Measurements from ENCODE around the gene MAML2.
A peak's percentile ranks its signal among the peaks of the same experiment; 100 is the strongest.
"Not testable (repeated sequence)": the region's sequence is repeated elsewhere in the genome, so short reads cannot be mapped to it uniquely, and the experiment has no call there.

The MAML2 gene

DNA sequence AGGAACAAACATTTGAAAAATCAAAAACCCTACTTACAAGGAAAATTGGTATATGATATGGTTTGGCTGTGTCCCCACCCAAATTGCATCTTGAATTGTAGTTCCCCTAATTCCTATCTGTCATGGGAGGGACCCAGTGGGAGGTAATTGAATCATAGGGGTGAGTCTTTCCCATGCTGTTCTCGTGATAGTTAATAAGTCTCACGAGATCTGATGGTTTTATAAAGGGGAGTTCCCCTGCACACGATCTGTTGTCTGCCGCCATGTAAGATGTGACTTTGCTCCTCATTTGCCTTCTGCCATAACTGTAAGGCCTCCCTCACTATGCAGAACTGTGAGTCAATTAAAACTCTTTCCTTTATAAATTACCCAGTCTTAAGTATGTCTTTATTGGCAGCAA lies 74.5 kb downstream of the MAML2 start:
- DNase-seq (ENCODE audit: low spot score), result not testable (repeated sequence)

DNA sequence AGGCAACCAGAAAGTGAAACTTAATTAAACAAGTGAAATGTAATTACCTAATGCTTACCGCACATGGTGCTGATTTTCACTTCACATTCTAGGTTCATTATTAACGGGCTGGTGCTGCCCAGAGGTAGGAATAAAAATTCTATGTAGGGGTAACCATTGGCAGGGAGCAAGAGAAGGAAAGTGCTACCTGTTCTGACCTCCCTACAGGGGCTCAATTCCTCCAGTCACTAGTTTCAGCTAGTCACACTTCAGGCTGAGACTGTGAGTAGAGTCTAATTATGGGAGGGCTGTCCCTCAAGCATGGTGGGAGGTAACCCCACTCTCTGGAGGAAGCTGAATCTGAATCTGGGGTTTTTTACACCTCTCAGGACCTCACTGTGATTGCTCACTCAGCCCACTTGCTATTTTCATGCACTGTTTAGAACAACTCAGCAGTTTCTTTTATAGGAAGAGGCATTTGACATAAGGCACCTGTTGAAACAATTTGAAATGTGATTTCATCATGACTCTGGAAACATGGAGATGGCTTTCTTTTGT lies 75.4 kb downstream of the MAML2 start:
- no peak for DNase-seq (ENCODE audit: low spot score)

DNA sequence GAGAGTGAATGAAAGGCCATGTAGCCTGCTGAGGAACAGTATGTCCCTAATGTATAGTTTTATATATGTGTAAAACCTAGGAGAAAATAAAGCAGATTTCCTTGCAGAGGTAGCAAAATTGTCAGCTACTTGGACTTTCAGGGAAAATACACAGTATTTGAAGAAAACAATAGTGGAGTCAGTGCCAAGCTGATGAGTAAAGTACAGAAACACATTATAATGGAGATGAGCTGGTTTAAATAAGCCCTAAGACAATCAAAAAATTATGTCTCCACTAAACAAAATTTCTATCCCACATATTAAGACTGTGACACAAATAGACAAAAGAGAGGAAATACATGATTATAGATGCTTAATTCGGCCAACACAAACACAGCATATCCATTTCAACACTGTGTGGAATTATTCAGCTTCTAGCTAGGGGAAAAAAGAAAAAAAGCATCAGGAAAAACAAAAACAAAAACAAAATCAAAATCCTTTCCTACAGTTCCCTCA lies 75.9 kb downstream of the MAML2 start:
- no peak for DNase-seq (ENCODE audit: low spot score)

DNA sequence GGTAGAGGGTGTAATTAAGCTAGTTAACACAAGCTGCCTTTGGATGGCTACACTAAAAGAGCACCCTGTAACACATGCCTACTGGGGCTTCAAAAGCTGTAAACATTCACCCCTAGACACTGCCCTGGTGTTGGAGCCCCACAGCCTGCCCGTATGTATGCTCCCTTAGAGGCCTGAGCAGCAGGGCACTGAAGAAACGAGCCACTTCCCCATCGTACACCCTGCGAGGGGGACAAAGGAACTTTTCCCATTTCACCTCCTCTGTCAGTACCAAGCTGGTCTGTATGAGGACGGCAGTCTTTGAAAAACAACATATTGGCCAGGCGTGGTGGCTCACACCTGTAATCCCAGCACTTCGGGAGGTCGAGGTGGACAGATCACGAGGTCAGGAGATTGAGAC lies 77.0 kb downstream of the MAML2 start:
- no peak for DNase-seq (ENCODE audit: low spot score)

DNA sequence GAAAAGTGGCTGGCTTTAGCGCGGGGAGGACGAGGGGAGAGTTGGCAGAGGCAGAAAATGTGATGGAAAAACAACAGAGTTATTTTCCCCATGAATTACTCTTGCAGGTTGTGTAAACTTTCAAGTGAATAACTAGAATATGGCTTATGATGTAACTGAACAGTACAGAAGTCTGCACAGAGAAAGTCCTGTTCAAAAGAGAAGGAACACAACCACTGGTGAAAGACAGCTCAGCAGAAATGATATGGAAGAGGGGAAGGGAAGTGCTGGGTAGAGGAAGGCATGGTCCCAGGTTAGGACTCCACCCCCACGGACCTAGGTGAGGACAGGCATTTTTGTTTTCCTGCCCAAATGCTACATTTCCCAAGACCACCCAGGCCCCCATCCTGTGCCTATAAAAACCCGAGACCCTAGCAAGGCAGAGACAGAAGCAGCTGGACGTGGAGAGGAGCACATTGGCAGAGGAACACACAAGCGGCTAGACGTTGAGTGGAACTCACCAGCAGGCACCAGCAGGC lies 77.7 kb downstream of the MAML2 start:
- DNase-seq (ENCODE audit: low spot score), result no peak

DNA sequence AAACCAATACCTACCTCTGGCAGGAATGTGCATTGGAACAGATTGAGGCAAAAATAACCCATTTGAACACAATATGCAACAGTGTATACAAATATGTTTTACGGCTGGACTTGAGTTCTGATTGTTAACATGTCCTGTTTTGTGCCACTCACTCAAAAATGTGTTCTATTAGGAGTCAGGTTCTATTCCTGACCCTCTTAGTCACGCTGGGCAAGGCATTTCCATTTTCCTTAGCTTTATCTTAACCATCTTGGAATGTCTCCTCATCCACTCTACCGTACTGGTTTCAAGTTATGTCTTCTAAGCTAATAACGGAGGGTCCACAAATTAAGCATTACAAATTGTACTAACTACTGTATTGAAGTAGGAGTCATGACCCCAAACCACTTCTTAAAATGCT lies 78.6 kb downstream of the MAML2 start:
- no peak for DNase-seq (ENCODE audit: low spot score)

DNA sequence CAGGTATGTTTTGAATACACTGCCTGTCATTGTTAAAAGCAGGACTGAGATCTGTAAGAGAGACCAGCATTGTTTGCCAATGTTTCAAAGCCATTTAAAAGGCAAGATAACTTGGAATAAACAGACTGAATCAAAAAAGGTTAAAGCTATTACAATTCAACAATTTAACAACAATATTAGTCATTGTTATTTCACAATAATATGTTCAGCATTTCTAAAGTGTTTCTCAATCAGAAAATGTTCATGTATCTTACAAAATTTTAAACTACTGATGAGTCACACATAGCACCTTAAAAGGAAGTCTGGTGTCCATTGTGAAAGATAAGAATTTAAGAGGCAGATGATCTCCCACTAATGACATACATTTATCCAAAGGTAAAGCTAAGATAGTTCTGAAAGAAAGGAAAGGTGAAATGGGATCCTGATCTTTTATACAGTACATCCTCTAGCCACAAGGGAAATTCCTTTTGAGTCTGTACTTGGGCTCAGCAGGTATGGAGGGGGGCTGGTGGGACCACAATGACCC lies 79.7 kb downstream of the MAML2 start:
- DNase-seq (ENCODE audit: low spot score), result no peak

DNA sequence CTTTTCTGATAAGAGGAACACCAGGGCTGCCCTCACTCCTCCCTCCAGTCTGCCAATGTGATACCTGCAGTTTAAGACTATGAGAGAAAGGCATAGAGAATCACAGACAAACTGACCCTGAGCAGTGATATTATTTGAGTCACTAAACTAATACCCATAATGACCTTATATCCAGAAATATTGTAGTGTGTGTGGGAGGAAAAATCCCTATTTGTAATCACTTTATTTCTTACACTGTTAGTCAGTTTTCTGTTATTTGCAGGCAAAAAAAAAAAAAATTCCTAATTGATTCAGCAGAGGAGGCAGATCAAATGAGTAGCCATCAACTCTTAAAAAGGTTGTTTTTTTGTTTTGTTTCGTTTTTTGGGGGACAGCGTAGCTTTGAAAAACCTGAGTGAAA lies 82.5 kb downstream of the MAML2 start:
- DNase-seq (ENCODE audit: low spot score), result no peak

DNA sequence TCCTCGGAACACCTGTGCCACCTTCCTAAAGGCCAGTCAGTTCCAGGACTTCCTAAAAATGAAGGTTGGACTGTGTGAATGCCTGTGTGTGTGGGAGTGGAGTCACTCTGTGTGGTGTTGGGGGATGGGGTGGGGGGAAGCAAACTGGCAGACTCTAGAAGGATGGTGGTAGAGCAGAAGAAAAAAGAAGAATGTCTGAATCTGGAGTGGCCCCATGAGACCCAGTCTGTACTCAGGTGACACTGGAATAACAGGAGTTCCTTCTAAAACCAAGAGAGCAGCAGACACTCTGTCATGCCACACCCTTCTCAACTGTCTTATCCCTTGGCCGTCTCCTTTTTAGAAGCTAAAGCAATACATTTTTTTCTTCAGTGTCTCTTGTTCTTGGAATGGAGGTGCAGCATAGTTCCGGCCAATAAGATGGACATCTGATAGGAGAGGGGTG lies 82.9 kb downstream of the MAML2 start:
- no peak for DNase-seq (ENCODE audit: low spot score)

DNA sequence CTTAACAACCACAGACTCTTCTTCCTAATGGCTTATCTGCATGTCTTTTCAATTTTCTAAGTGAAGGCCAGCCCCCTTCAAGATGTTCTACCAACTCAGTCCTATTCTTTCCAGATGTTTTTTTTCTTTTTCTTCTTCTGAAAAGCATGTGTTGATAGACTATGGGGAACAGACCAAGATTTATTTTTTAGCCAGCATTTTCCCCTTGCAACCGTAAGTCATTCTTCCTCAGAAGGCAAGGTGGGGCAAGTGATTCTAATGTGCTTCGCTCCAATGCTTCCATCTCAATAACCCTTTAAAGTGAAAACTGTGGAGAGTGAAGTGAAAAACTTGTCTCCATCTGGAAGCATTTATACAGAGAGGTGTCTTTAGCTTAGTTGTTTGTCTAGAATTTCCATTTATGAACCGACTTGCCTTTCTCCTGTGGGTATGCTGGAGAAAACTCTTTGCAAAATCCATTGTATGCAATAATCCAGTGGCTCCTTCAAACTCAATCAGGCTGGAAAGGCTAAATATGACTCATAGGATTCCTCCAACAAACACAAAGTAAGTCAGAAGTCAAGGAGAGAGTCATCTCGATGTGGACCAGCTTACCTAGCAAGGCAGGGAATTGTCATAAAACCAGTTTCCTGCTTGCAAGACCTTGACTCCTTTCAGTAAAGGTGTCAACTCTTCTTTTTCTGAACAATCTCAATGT lies 83.7 kb downstream of the MAML2 start:
- DNase-seq (ENCODE audit: low spot score), result peak; percentile 36

DNA sequence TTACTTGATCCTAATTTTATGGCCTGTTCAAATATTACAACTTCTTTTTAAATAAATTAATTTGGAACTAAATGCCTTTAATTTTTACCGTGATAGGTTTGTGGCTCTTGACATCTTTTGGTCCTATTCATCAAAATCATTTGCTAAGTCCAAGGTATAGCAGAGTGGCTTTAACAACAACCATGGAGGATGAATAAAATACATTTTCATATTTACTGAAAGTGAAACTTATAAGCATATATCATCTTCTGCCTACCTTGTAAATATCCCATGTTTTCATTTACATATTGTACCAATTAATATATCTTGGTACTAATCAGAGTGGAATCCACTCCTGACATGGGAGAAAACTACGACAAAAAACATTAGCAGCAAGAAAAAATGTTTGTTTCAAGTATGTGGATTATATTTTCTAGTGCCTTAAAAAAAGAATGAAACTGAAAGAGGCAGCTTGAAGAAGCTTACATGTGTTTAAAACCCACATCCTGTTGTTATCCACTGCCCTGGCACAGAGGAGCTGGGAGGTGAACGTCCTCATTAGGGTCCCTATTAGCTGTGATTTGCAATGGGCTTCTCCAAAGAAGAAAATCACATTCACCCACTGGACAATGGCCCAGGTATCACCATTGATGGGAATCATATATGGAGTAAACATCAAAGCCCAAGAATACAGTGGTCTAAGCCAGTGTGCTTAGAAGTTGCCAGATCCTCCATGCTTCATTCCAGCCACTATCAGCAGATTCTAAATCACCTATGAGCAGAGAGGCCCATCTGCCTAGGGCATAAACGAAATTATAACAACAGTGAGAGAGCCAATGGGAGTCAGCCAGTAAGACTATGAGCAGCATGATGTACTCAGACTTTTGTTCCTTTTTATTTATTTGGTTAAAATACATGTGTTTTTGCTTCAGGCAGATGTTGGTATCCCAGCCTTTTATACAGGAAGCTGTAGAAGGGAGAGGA lies 84.7 kb downstream of the MAML2 start:
- no peak for DNase-seq (ENCODE audit: low spot score)

DNA sequence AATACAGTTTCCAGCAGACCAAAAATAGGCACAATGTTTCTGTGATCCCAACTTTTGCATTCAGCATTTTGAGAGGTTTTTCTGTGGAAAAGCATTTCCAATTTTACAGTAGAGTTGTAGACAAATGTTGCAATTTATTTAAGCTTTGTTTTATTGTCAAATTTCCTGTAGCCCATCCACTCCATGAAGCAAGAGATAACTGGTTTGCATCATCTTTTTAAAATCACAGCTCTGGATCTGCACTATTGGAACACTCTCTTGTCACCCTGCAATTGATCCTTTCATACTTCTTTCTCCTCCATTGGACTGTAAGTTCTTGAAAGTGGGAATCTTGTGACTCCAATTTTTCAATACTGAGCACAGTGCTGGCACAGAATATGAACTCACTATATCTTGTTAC lies 86.0 kb downstream of the MAML2 start:
- DNase-seq (ENCODE audit: low spot score), result no peak

DNA sequence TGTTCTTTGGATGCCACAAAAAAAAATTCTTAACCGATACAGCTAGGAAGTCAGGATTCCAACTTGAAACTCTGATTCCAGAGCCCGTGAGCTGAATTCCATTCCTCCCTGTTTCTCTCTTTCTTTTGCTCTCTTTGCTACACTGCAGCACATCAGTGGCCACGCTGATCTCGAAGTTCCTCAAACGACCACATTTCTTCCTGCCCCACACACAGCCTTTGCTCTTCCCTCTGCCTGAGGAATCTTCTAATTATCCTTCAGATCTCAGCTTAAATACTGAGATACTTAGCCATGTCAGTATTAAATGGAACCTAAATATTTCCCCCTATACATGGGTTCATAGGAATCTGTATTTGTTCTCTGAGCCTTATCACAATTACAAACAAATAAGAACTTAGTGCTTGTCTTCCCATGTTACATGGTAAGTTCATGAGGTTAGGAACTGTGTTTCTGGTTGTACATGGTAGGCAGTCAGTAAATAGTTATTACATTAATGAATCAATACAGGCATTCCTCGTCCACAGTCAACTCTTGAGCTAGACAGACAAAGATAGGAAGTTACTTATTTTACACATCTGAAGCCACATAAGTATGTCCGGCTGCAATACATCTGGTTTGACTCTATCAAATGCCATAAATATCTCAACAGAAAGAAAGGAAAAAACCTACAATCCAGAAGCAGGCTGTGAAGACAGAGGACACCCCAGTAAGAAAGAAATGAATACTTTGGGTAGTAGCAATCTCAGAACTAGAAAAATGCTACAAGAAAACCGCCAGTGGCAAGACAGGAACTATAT lies 86.6 kb downstream of the MAML2 start:
- no peak for DNase-seq (ENCODE audit: low spot score)

DNA sequence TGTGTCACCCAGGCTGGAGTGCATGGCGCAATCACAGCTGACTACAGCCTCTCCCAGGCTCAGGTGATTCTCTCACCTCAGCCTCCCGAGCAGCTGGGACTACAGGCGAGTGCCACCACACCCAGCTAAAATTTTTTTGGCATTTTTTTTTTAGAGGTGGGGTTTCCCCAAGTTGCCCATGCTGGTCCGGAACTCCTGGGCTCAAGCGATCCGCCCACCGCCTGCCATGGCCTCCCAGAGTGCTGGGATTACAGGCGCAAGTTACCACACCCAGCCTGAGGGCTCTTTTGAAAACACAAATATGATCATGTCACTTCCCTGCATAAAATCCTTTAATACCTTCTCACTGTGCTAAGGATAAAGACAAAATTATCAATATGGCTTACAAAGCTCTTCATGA lies 88.1 kb downstream of the MAML2 start:
- no peak for DNase-seq (ENCODE audit: low spot score)

DNA sequence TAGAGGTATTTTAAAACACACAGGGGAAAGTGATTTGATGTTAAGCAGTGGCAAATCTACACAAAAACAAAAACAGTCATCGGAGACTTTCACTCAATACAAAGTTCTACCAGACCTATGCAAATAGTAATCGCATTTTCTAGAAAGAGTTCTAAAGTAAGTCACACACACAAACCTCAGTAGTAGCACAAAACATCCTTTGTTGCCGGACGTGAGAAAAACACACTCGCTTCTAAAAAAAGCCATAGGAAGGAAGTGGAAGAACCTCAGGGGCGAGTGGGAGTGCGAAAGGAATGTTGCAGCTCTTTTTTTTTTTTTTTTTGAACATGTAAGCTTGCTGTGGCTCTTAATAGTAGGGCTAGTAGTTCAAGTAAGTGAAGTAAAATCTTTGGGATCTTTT lies 88.9 kb downstream of the MAML2 start:
- peak; percentile 91 for DNase-seq (ENCODE audit: low spot score)

DNA sequence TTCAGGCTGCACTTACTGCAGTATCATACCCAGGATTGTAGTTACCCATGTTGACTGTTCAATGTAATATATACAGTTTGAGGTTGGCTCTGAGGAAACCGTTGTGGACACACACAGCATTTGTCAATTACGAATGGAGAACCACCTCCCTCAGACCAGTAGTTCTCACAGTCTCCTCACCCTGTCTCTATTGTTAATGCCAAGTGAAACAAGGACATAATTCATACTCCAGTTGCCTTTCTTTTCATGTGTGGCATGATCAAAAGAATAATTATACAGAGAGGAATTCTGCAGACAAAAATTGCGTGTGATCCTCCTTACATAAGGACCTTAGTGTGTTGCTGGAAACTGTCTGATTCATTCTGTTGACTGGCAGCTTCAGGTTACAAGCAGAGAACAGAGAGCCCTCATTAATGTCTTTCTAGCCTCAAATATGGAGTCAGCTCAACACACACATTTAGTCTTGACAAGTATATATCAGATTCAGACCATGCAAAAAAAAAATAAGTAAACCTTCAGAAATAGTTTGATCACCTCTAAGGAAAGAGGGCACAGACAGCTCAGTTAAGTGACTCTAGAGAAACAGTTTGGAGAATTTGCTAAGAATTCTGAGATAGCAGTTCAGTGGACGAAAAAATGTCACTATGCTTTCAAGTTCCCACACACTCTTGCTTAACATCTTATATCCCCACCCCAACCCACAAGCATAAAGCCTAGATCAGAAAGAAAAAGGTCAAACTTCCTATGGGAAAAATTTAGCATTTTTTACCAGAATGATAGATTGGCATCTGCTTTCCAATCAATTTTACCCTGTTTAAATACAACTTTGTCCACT lies 96.1 kb downstream of the MAML2 start:
- no peak for DNase-seq (ENCODE audit: low spot score)

DNA sequence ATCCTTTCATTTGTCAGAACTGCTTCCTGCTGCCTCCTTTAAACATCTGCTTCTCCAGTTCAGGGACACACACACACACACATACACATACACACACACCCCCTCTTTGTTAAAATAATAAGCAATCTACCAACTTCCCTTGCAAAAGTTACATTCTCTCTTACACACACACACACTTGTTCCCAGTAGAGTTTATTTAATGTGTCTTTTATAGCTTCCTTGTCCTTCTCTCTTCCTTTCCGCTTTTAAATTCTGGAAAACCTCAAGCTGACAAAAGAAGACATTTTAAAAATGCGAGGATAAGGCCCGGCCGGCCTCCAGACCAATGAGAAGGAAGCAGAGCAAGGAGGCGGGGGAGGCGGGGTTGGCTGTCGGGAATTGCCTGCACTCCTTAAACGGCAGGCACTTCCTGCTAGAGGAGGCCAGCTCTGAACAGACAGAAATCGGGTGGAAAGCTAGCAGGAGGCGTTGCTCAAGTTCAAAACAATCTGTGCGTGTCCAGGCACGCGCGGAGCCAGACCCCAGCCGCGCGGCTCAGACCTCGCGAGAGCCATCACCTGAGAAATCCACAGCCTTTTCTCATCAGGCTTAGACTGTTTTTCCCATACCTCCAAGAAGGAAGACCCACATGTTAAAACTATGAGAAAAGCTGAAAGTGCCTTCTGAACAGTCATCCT lies 99.9 kb downstream of the MAML2 start:
- DNase-seq (ENCODE audit: low spot score), result peak; percentile 96

DNA sequence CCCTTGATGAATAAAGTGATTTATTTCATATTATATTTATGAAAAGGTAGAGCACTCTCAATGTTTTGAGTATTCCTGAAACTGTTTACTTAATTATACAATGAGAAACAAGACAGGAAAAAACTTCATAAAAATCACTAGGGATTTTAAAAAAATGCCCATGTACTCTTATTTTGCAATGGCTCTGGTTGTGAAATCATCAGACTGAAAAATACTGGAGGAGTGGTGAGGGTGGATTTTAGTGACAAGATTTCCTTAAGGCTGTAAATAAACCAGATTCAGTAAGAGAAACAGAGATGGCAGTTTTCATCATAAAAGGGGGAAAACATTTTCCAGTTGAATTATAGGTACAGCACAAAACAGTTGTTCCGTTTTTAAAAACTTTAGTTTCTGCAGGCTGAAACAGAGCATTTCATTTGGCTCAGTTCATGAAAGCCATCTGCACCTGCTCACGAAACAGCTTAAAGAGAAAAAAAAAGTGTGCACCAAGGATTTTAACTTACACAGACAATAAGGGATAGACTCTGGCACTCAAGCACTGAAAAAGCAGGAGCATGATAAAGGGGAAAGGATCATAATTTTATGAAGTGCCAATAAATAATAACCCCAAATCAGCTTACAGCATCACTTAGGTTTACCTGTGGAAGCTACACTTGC lies 100.7 kb downstream of the MAML2 start:
- no peak for DNase-seq (ENCODE audit: low spot score)

DNA sequence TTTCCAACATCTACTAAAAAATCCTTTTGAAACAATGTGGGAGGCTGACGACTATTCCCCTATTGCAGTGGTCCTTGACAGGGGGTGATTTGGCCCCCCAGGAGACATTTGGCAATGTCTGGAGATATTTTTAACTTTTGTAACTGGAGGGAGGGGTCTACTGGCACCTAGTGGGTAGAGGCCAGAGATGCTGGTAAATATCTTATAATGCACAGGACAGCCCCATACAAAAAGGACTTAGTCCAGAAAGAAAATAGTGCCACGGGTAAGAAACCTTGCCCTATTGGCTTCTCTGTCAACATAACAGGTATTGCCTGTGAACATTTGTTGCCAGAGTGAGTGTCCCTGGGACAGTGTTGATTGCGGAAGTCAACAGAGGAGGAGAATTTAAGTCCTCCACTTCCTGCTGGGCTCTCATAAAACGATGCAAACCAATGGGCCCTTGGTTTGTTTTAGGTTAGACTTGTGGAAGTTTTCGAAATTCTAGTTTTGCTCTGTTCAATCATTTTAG lies 101.6 kb downstream of the MAML2 start:
- DNase-seq (ENCODE audit: low spot score), result no peak

Data from SW480 (cell line).